GM18517 (cell line): Measurements from ENCODE around the gene CEP112.
"Not testable (repeated sequence)": the region's sequence is repeated elsewhere in the genome, so short reads cannot be mapped to it uniquely, and the experiment has no call there.

ENCODE experiments used
- ATAC-seq: cut with Tn5 transposase; IDR thresholded peaks from one replicate; pipeline ENCODE4 v1.9.1; 2021; ENCODE audit warnings: mild to moderate bottlenecking, moderate library complexity; ENCODE audit not compliant: unreplicated experiment

The CEP112 gene

GRCh38 chr17:66165537-66166123 lies 26.3 kb downstream of the CEP112 start:
- no peak for ATAC-seq

DNA sequence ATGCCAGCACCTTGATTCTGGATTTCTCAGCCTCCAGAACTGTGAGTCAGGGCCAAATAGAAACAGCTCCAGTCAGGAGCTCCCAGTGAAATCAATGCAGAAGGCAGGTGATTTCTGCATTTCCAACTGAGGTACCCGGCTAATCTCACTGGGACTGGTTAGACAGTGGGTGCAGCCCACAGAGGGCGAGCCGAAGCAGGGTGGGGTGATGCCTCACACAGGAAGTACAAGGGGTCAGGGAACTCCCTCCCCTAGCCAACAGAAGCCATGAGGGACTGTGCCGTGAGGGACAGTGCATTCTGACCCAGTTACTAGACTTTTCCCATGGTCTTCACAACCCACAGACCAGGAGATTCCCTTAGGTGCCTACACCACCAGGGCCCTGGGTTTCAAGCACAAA lies 36.9 kb downstream of the CEP112 start:
- not testable (repeated sequence) for ATAC-seq

DNA sequence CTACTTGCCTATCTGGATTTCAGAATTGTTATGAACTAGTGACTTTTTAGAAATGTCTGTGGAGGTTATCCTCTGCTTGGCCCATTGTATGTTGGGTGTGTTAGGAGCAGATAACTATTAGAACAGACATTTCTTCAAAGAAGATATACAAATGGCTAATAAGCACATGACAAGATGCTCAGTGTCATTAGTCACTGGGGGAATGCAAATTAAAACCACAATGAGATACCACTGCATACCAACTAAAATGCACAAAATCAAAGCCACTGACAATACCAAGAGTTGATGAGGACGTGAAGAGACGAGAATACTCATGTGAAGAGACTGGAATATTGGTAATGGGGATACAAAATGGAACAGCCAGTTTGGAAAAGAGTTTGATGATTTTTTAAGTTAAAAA lies 39.2 kb downstream of the CEP112 start:
- ATAC-seq = no peak

DNA sequence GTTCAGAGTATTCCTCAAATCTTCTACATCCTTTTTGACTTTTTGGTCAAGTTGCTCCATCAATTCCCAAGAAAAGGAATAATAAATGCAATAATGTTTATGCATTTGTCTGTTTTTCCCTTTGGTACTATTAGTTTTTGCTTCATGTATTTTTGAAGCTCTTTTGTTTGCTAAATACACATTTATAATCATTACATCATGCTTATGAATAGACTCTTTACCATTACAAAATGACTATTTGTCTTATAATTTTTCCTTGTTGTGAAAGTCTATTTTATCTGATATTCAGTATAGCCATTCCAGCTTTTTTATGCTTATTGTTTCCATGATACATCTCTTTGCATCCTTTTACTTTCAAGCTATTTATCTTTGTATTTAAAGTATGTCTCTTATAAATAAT lies 41.2 kb downstream of the CEP112 start:
- no peak for ATAC-seq

DNA sequence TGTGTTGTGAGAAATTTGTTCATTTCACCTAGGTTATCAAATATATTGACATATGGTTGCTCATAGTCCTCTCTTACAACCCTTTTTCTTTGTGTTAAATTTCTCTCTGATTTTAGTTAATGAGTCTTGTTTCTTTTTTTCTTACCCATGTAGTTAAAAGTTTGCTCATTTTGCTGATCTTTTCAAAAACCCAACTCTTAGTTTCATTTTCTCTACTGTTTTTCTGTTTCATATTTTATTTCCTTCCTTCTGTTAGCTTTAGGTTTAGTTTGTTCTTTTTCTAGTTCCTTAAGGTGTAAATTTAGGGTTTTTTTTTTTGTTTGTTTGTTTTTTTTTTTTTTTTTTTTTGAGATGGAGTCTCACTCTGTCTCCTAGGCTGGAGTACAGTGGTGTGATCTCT lies 42.4 kb downstream of the CEP112 start:
- ATAC-seq = no peak

DNA sequence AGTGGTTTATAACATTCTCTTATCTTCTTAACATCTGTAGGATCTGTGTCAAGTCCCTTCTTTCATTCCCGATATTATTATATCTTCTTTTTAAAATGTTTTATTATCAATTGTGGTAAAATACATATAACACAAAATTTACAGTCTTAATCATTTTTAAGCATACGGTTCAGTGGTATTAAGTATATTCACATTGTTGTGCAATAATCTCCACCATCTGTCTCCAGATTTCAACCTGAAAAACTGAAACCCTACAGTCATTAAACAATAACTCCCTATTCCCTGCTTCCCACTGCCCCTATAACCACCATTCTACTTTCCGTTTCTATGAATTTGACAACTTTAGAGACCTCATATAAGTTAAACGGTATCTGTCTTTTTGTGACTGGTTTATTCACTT lies 45.5 kb downstream of the CEP112 start:
- ATAC-seq = no peak

DNA sequence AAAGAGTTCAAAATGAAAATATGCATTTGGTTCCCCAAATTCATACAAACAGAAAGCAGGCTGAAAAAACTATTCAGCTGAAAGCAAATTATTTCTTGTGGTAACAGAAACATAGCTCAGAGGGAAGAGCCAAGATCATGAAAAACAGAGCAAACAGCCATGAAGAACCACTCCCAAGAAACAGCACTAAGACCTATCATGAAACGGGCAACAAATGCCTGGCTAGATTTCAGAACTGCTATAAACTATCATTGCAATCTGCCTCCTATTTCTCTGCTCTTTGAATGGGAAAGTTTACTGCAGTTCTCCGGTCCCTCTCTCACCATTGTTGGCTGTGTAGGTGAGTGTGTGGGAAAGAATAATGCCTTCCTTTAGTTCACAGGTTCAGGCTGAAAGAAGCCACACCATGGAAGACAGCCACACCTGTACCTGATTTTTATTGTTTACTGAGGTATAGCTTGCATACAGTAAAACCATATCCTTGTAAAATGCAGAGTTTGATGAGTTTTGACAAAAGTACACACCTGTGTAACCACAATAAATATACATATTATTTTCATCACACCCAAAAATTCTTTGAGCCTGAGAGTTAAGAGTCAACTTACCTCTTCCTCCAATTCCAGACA lies 48.2 kb downstream of the CEP112 start:
- ATAC-seq = no peak

DNA sequence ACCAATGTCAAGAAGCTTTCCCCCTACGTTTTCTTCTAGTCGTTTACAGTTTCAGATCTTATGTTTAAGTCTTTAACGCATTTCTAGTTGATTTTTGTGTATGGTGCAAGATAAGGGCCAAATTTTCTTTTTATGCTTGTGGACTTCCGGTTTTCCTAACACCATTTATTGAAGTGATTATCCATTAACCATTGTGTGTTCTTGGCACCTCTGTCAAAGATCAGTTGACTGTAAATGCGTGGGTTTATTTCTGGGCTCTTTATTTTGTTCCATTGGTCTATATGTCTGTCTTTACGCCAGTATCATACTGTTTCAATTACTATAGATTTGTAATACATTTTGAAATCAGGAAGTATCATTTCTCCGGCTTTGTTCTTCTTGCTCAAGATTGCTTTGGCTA lies 49.5 kb downstream of the CEP112 start:
- ATAC-seq = no peak

GRCh38 chr17:66138120-66138519 lies 53.8 kb downstream of the CEP112 start:
- no peak for ATAC-seq

DNA sequence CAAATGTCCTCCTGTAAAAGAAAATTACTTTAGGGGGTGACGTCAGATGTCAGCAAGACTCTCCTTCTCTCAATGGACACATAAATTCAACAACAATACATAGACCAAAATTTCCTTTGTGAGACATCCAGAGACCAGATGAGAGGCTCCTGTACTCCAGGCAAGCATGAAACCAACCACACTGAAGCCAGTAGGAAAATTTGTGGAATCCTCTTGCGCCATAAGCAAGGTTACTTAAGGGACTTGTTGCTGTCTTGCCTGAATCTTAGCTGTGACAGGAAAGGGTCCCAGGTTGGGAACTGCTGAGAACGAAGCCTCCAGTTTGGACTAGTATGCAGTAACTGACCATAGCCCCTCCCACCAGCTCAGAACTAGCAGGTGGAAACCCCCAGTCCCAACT lies 56.0 kb downstream of the CEP112 start:
- ATAC-seq = no peak

DNA sequence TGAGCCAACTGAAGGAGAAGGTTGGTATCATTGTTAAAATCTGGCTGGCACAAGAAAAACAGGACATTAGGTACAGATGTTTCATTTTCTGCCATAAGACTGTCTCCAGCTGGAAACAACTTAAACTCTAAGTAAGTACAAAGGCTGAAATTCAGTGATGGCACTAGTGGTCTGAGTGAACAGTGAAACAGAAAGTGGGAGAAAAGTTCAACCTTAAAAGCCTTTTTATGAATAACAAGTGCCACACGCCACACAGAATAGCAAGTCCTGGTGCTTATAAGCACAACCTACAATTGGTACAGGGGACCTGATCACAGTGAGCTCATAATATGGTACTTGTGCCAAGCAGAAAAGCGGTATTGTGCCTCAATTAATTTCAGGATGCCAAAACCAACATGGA lies 56.7 kb downstream of the CEP112 start:
- ATAC-seq = no peak

DNA sequence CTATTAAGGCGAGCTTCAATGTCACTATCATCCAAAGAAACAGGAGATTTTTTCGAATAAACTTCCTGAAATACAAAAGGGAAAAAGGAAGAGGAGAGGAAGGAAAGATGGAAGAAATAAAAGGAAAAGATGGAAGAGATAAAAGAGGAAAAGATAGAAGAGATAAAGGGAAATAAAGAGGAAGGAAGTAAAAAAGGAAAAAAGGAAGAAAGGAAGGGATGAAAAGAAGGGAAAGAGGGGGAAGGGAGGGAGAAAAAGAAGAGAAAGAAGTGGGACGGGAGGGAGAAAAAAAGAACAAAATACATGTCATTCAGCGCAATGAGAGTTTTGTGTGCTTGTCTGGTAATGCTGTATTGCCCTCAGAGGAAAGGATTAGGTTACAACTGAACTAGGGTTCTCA lies 62.2 kb downstream of the CEP112 start:
- no peak for ATAC-seq

GRCh38 chr17:66126231-66126630 lies 65.7 kb downstream of the CEP112 start:
- no peak for ATAC-seq

DNA sequence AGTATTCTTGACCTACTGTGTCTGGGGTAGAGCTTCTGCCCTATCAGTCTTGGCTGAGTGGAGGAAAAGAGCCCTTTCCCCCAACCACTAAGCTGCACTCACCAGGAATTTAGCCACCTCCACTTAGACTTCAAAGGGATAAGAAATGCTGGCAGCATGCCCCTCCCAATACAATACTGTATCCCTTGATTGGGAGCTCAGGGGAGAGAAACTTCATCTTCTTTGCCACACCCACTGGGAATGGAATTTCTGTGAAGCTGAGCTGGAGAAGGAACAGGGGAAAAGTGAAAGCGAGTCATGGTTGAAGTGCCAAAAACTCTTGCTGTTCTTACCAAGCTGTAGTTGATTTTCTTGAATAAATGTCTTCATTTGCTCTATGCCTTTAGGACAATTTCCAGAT lies 68.8 kb downstream of the CEP112 start:
- no peak for ATAC-seq

DNA sequence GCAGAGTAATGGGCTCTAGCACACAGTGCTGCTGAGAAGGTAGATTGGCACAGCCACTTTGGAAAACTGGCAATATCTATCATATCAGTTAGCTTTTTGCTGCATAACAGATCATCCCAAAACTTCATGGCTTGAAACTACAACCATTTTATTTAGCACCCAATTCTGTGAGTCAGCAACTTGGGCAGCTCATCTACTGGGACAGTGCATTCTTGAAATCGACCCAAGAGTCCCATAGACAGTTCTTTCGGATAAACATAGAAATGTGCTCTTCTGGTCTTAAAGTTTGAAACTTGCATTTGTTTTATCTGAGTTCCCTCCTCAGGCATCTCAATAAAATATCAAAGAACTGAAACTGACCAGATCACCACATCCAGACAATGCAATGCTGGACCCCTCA lies 76.7 kb downstream of the CEP112 start:
- ATAC-seq = no peak

- no peak for ATAC-seq
Measured at GRCh38 chr17:66114609-66115008, 77.3 kb downstream of the CEP112 start.

- ATAC-seq = no peak
Measured at GRCh38 chr17:66107731-66108130, 84.2 kb downstream of the CEP112 start.

- no peak for ATAC-seq
Measured at GRCh38 chr17:66098040-66098439, 93.9 kb downstream of the CEP112 start.

DNA sequence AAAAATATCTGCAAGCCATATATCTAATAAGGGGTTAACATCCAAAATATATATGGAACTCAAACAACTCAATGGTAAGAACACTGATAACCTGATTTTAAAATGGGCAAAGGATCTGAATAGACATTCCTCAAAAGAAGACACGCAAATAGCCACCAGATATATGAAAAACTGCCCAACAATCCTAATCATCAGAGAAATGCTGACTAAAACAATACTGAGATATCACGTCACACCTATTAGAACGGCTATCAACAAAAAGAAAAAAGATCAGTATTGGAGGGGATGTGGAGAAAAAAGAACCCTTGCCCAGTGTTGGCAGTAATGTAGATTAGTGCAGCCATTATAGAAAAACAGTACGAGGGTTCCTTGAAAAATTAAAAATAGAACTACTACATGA lies 97.2 kb downstream of the CEP112 start:
- no peak for ATAC-seq

- ATAC-seq = no peak
Measured at GRCh38 chr17:66091445-66092080, 100.4 kb downstream of the CEP112 start.

DNA sequence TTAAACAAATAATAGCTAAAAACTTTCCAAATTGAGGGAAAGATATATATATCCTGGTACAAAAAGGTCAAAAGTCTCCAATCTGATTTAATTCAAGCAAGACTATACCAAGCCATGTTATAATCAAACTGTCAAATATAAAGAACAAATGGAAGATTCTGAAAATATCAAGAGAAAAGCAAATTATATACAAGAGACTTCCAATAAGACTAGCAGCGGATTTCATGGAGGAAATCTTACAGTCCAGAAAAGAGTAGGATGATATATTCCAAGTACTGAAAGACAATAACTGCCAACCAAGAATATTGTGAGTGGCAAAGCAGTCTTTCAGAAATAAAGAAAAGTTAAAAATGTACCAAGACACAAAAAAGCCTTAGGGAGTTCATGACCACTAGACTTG lies 102.2 kb downstream of the CEP112 start:
- no peak for ATAC-seq

GRCh38 chr17:66088173-66088572 lies 103.8 kb downstream of the CEP112 start:
- ATAC-seq = no peak

DNA sequence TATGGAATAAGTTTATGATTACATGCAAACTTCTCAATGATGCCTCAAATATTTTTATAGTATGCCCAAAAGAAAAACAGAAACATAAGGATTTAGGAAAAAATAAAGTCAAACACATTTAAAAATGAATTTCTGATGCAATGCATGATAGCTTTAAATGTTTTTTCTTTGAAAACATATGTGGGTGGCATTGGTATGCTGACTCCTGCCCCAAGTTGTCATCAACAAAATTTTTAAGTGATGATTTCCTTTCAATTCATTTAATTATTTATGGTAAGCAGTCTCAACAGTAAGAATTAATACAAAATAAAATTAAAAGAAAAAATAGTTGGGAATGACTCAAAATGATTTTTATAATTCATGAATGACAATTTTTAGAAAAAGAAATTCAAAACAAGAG lies 104.9 kb downstream of the CEP112 start:
- no peak for ATAC-seq
